Effector CD8-positive, alpha-beta T cell (primary cell): ENCODE measurements around the gene SRL.
"Not testable (repeated sequence)": the region's sequence is repeated elsewhere in the genome, so short reads cannot be mapped to it uniquely, and the experiment has no call there.

Source experiments
- DNase-seq: peaks from one replicate; lab custom pipeline; 2025; lab: John Stamatoyannopoulos, UW

SRL gene

DNA sequence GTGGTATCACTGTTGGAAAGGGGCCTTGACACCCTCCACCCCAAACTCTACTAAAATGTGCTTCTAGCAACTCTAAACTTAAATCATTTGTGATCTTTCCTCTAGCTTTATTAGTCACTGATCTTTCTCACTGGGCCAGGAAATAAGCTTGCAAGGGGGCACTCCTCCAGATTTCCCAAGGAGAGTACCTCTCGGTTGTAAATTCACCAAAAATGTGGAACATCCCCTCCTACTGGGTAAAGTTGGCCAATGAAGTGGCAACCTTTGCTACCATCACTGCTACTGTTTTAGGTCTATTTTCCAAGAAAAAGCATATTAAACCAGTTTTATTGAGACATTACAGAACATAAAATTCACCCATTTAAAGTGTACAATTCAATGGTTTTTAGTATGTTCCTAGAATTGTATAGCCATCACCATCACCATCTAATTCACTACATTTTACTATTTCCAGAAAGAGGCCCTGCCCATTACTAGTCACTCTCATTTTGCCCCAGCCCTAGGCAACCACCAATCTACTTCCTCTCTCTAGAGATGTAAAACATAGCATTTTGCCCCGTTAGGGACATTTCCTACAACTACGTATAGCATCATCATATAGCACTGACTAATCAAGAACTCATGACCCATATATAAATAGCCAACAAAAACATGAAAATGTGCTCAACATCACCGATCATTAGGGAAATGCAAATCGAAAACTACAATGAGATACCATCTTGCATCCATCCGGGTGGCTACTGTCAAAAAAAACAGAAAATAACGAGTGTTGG is 81.0 kb downstream of the SRL start:
- no peak for DNase-seq

DNA sequence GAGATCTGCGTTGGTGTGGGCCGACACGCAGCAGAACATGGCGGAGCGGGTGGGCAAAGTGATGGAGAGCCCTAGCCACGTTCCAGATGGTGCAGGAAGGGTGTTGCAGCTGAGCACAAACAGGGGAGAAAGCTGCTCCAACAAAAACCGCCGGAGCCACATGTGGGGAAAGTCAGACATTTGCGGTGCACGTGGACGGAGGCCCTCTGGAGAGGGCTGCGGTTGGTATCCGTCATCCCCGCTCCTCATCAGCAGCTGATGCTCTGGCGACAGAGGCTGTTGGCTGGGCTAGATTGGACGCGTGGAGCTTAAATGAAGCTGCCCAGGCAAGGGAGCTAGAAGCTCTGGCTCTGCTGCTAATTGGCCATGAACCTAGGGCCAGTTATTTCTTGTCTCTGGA is 82.2 kb downstream of the SRL start:
- no peak for DNase-seq

DNA sequence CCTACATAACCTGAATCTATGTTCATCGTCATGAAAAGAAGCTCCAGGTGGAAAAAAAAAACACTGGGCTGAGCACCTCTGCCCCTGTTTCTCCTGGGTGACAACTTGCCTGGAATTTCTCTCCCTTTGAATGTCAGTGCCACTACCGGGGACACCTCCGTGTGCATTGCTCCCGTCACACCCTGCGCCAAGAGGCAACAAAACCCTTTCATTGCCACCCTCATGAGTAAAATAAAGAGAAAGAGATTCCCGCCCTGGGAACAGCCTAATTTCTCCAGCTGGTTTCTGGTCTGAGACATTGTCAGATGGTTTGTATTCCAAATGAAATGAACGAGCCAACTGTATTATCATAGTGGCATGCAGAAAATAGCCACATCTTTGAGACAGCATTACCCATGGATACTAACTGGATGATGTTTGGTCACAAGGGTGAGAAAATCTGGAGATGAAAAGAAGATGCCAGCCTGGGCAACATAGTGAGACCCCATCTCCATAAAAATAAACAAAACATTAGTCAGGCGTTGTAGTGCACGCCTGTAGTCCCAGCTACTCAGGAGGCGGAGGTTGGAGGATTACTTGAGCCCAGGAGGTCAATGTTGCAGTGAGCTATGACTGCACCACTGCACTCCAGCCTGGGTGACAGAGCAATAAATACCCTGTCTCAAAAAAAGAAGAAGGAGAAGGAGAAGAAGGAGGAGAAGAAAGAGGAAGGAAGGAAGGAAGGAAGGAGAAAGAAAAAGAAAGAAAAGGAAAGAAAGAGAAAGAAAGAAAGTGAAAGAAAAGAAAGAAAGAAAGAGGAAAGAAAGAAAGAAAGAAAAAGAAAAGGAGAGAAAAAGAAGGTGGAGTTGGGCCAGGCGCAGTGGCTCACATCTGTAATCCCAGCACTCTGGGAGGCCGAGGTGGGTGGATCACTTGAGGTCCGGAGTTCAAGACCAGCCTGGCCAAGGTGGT is 83.5 kb downstream of the SRL start:
- no peak for DNase-seq

DNA sequence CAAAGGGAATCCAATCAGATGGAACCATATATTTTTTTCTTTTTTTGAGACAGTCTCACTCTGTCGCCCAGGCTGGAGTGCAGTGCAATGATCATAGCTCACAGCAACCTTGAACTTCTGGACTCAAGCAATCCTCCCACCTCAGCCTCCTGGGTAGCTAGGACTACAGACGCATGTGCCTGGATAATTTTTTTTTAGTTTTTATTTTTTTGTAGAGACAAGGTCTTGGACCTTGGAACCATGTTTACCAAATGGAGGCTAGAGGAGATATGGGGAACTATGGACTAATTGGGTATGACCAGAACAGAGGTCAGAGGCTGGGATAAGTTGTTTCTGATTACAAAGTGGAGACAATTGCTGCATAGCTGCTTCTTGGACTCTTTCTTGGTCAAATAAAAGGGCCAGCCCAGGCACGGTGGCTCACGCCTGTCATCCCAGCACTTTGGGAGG is 84.5 kb downstream of the SRL start:
- DNase-seq, result no peak

DNA sequence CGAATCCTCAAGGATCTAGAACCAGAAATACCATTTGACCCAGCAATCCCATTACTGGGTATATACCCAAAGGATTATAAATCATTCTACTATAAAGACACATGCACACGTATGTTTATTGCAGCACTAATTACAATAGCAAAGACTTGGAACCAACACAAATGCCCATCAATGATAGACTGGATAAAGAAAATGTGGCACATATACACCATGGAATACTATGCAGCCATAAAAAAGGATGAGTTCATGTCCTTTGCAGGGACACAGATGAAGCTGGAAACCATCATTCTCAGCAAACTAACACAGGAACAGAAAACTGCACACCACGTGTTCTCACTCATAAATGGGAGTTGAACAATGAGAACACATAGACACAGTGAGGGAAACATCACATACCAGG is 85.4 kb downstream of the SRL start:
- not testable (repeated sequence) for DNase-seq

DNA sequence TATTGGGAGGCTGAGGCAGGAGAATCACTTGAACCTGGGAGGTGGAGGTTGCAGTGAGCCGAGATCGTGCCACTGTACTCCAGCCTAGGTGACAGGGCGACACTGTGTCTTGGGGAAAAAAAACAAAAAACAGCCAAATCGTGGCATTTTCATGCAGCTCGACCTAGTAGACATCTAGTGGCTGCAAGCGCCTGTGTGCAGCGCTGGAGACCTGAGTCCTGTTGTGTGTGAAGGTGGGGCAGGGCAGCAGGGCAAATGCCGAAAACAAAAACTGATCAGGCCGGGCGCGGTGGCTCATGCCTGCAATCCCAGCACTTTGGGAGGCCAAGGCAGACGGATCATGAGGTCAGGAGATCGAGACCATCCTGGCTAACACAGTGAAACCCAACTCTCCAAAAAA is 88.5 kb downstream of the SRL start:
- DNase-seq, result not testable (repeated sequence)

DNA sequence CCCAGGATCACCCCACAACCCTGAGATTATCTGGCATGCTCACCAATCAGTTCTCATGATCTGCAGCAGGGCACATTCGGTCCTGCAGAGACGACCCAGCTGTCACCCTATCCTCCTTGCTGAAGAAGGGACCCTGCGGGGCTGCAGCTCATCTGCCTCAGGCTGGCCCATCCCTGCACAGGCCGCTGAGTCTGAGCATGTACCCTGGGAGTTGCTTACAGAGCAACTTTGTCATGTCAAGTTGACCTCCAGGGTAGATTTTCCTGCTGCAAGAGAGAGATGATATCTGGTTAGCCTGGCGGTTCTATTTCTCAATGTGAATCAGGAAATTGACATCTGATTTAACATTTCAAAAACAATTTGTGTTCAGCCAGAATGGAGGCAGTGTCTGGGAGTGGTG is 89.6 kb downstream of the SRL start:
- DNase-seq, result no peak

DNA sequence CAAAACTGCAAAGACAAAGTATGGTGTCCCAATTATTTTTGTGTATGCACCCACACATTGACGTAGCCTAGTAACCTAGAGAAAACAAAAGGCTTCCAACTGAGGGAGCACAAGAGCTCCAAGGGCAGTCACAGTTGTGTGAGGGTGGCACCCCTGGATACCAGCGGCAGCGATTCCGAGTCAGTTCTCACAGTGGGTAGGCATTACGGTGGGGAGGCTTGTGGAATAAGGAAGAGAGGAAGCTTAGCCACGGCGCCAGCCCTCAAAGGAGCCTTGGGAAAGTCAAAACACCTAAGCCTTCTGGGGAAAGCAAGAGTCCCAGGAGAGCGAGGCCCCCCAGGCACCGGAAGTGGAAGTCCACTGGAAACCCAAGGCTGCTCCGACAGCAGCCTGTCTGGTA is 94.6 kb downstream of the SRL start:
- no peak for DNase-seq

DNA sequence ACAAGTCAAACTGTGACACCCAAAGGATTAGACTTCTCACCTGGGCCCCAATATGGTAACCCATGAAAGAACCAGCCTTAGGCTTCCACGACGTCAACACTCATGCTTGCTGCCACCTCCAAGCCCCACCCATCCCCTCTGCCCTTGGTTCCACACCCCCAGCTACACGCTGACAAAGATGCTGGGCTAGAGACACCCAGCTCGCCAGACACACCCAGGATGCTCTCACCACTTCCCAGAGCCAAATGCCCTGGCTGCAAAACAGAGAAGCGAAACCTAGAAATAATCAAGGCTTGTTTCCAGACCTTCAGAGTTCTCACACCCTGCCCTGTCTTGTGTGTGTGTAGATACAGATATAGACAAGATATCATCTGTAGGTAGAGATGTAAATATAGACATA is 99.6 kb downstream of the SRL start:
- DNase-seq, result no peak

DNA sequence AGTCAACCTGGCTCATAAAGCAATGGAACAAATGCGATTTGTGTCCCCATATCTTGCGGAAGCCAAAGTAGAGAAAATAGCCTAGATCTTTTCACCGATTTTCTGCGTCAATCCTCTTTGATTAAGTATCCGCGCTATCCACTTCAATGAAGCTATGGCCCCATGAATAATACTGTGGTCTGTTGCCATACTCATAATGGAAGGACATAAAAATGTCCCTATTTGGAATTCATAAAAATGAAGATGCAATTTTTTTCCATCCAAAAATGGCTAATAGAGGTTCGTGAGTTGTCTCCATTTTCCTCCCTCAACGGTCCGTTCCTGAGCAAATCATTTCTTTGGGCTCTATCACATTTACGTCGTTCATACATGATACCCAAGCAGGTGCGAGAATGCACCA is 100.3 kb downstream of the SRL start:
- no peak for DNase-seq

DNA sequence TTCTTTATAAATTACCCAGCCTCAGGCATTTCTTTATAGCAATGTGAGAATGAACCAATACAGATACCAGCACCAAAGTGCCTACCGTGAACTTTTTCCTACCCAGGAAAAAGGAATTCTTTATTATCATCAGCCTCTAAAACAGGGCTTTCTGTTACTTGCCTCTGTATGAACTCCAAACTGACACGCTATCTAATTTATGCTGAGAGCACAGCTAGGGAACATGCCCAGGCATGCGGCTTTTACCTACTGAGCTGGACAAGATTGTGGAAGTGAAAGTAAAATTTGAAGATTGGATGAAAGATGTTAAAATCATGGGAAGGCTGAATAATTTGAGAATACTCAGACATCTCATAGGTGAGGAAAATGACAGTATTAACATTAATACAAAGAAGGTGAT is 101.2 kb downstream of the SRL start:
- no peak for DNase-seq

DNA sequence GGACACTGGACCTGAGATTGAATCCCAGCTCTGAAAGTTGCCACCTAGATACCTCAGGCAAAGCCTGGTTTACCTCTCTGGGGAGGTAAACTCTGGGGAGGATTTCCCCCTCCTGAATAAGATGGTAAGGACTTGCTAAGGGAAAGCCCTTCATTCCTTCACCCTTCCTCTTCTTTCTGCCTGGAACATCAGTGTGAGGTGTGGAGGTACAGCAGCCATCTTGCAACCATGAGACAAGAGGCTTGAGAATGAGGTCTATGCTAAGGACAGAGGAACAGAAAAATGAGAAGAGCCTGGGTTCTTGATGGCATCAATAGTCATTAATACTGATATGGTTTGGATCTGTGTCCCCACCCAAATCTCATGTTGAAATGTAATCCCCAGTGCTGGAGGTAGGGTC is 101.9 kb downstream of the SRL start:
- DNase-seq, result no peak
